Hematopoietic multipotent progenitor cell (in vitro differentiated cells): Measurements from ENCODE around the gene PMM2. TPM values are rescaled to one million over a fixed set of nuclear protein-coding genes. Genes with fewer than 3 reads are reported as not detected.

ENCODE experiments used
- DNase-seq, 3 donors: peaks; one replicate each; pipeline ENCODE4 v3.0.0-alpha.2; 2011 to 2015; ENCODE audit warnings: low read depth in 2 of 3, low spot score in 2 of 3
- total RNA-seq: library from RNA; depleted of rRNA; stranded (reverse); fragments of >200 nt; gene quantifications from one replicate; pipeline ENCODE4 v1.2.3, GENCODE V29; 2012

The PMM2 gene
- total RNA-seq, 1 donor: 8.9 TPM

DNA sequence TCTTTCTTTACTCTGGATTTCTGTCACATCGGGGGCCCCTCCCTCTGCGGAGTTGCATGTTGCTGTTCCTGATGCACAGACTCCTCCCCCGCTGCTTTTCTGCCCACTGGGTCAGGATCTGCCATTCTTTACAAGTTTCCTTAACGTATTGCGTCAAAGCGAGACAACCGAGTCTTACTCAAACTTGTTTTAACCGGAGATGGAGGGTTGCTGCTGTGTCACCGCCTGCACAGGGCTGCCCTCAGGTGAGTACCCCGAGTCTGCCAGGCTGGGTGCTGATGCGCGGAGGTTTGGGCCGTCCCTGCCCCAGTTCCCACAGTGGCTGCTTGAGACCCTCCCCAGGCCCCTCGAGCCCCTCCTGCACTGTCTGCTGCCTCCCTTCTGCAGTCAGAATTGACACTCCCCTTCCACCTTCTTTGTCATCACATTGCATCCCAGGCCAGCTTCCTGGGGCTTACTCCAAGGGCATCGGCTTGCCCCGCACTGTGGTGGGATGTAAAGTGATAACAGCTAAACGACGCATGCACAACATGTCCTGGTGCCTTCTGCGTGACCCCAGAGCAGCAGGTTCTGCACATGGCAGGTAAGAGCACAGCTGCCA is 51.9 kb downstream of the PMM2 start:
- no peak for DNase-seq

DNA sequence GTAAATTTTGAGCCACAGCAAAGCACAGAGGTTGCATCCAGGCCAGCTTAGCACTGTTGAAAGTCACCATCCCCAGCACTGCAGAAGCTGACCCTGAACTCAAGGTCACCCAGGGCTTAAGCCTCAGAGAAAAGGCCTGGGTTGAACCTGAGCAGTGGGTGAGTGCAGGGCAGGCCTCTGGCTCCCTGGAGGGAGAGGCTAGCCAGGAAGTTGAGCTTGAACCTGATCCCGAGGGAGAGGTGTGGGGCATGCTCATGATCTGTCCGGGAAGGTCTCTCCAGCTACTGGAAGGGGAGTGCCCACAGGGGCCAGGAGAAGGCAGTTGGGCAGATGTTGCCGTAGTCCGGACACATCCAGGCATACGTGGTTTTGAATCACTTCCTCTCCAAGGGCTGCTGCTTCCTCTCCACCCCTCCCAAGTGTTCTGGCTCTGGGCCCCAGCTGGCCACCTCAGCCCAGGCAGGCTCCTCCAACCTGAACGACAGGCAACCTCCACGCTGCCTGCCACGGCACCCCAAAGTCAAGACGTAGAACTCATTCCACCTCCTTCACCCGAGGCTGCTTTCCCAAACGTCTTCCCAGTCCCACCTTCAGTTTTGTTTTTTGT is 52.7 kb downstream of the PMM2 start:
- peak in 2 of 3 donors; percentile 75 to 82 for DNase-seq

DNA sequence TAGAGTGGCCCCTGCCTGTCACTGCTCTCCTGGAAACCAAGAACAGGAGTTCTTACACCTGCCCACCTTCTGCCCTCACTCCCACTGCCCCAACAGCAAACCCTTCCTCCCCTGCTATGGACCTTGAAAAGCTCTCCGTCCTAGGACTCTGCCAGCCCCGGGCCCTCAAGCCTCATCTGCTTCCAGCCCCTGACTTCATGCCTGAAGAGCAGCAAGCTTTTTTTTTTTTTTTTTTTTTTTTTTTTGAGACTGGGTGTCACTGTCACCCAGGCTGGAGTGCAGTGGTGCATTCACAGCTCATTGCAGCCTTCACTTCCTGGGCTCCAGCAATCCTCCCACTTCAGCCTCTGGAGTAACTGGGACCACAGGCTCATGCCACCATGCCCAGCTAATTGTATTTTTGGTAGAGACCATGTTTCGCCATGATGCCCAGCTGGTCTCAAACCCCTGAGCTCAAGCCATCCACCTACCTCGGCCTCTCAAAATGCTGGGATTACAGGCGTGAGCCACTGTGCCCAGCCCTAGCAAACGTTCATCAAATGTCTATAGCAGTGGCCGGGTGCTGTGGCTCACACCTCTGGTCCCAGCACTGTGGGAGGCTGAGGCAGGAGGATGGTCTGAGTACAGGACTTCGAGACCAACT is 54.2 kb downstream of the PMM2 start:
- no peak for DNase-seq

DNA sequence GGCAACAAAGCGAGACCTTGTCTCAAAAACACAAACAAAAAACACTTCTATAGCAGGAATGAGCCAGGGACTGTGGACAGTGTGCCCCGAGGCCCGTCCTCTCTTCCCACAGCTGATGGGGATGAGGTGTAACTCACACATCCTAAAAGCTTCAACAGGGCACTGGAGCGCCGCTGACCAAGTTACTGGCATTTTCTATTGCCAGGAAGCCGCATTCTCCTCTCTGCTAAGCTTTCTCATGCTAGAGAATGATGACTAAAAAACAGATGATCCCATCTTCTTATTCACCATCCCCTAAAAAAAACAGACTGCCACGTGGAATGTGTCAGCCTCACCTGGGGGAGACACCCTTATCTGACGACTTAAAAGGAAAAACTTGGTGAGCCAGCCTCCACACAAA is 54.9 kb downstream of the PMM2 start:
- no peak for DNase-seq

DNA sequence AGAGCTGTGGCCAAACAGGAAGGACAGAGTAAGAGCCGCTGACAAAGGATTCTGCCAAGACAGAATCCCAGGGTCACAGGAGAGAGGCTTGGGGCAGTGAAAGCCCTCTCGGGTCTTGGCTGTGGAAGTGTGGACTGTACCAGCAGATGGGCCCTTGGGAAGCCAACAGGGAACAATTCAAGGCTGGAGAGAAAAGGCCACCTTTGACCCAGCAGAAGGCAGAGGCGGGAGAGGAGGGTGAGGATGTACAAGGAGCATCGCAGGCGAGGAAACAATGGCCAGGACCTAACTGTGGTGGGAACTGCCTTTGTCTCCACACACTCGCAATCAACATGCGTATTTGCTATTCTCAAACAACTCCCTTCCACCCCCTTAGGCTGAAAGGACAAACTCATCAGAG is 55.5 kb downstream of the PMM2 start:
- no peak for DNase-seq

DNA sequence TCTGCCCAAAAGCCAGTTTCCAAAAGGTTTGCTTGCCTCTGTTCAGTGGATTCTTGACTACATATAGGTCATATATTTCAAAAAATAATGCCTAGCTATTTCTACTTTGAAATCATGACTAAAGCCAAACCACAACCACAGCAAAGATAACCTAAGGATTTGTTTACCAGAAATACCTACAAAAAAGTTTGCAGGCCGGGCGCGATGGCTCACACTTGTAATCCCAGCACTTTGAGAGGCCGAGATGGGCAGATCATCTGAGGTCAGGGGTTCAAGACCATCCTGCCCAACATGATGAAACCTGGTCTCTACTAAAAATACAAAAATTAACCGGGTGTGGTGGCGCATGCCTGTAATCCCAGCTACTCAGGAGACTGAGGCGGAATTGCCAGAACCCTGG is 56.0 kb downstream of the PMM2 start:
- DNase-seq: no peak

DNA sequence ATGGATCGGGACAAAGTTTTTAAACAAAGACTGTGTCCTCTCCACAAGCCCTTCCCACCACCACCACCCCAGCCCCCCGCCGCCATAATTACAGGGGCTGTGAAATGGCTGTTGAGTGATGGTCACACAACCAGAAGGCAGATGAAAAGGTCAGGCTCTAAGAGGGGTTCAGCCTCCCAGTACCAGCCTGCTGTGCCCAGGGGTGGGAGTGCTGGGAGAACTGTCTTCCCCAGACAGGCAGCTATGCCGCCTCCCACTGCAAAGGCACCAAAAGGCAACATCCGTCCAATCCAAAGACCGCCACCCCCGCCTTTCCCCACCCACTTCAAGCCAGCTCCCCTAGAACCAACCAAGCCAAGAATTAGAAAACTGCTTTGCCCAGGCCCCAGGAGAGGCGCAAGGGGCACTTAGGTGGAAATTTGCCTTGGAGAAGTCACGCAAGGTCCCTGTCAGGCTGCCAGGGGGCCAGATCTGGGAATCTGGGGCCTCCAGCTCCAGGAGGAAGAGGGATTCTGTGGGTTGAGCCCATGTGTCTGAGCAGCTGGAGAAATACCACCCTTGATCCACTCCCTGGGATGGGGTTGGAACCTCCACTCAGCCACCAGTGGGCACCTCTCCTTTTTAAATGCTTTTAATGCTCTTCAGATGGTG is 56.8 kb downstream of the PMM2 start:
- no peak for DNase-seq

DNA sequence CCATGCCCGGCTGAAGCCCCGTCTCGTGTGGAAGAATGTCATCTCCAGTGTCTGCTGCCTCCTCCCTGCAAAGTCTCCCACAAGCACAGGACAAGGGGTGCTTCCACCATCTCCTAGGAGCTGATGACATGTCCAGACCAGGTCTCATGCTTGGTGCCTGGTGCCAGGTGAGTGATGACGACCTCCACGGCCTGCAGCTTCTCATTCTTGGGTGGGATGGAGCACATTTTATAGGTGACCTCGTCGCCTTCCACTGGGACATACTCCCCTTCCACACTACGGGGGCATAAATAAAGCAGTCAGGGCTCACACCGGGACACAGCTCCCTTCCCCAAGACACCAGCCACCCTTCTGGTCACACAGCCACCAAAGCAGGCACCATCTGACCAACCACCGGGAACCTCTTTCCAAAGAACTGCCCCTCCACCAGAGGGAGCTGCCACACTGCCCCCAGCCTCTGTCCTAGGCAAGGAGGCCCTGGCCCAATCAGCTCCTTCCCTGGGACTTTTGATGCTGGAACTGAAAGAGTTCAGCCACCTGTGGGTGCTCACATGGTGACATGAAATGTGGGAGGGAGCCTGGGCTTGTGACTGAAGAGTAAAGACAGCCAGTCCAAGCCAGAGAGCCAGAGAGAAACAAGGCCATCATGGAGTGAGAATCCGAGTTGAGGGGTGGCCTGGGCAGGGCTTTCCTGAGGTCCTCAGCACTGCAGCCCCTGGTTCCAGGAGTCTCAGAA is 57.6 kb downstream of the PMM2 start:
- DNase-seq: no peak

DNA sequence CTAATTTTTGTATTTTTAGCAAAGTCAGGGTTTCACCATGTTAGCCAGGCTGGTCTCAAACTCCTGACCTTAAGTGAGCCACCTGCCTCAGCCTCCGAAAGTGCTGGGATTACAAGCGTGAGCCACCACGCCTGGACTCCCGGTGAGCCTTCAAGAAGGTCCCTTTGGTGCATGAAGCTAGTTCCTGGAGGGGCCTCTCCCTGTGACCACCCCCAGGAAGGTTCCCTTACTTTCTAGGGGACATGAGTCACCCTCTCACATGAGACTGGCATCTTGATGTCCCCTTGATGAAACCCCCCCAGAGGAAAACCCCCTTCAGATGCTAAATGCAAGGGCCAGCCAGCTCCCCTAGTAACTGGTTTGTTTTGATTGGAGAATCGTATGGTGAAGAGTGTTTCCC is 58.3 kb downstream of the PMM2 start:
- DNase-seq: no peak

DNA sequence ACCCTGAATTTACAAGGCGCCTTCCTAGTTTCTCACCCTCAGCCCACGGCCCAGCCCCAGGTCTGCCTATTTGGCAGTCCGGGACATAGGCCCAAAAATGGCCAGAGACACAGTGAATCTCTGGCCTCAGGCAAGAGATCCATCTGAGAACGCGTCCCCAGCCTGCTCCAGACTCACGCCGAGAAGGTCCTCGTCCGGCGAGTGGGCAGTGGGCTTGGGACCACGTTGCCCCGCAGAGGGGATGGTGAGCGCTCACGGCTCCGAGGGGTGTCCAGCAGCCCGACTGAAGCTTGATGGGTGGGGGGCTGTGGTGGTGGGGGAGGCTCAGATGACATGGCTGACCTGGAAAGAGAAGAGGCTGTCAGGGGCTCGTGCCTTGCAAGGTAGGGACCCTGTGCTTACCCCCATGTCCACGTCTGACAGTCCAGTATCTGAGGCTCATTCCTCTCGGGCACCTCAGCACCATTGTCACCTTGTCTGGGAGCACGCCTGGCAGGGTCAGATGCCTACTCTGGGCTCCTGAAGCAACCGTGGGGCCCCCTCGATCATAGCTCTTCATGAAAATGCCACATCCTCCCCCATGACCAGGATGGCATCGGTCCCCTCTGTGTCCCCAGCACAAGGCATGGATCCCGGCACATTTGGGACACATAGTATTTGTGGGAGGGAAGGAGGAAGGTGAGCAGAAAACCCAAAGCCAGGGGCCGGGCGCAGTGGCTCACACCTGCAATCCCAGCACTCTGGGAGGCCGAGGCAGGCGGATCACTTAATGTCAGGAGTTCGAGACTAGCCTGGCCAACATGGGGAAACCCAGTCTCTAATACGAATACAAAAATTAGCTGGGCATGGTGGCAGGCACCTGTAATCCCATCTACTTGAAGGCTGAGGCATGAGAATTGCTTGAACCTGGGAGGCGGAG is 61.6 kb downstream of the PMM2 start:
- DNase-seq: no peak

DNA sequence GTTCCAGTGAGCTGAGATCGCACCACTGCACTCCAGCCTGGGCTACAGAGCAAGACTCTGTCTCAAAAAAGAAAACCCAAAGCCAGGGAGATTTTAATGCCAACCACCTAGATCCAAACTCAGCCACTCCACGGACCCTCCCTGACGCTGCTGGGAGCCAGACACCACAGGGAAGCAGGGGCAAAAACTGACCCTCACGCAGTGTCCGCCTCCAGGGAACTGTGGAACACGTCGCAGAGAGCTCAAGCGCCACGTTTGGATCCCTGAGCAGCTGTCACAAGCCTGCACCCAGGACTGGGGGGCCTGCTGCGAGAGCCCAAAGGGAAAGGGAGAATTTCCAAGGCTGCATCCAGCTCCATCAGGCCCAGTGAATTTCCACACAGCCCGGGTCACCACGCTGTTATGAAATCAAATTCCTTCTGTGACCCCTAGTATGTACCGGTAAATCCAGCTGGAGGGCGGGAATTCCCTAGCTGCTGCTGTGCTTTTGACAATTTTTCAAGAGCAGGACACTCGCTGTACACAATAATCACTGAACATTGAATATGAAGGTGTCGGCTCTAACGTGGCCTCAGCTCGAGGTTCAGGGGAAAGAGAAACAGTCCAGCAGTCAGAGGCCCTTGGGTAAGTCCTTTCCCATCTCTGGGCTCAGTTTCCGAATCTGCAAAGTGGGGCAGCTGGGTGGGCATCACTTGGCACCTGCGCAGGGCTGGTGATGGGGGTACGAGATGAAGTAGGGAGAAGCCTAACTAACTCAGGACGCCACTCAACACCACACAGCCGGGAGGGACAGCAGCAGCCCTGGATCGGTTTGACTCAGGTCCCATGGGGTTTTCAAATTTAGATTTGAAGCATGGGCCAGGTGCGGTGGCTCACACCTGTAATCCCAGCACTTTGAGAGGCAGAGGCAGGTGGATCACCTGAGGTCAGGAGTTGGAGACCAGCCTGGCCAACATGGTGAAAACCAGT is 62.6 kb downstream of the PMM2 start:
- no peak for DNase-seq

DNA sequence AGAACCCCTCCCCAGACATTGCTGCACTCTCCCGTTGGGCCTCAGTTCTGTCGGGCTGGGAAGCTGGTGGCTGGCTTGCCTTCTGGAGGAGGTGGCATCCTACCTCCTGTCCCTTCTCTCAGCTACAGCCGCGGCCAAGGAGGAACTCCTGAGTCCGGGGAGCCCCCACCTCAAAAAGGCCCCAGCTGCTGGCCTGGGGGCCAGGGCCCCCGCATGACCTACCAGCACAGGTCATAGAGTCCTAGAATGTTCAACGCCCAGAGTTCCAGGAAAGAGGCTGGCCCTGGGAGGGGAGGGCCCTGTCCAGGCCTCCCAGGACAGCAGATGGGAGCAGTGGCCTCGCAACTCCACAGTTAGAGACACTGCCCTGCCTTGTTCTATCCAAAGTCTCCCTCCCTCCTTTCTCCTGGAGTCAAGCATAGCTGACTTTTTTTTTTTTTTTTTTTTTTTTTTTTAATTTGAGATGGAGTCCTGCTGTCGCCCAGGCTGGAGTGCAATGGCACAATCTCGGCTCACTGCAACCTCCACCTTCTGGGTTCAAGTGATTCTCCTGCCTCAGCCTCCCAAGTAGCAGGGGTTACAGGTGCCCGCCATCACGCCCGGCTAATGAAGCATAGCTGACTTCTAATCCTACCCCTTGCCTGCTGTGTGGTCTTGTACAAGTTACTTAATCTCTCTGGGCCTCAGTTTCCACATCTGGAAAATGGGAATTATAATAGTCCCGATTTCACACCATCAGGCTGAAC is 64.1 kb downstream of the PMM2 start:
- no peak for DNase-seq

DNA sequence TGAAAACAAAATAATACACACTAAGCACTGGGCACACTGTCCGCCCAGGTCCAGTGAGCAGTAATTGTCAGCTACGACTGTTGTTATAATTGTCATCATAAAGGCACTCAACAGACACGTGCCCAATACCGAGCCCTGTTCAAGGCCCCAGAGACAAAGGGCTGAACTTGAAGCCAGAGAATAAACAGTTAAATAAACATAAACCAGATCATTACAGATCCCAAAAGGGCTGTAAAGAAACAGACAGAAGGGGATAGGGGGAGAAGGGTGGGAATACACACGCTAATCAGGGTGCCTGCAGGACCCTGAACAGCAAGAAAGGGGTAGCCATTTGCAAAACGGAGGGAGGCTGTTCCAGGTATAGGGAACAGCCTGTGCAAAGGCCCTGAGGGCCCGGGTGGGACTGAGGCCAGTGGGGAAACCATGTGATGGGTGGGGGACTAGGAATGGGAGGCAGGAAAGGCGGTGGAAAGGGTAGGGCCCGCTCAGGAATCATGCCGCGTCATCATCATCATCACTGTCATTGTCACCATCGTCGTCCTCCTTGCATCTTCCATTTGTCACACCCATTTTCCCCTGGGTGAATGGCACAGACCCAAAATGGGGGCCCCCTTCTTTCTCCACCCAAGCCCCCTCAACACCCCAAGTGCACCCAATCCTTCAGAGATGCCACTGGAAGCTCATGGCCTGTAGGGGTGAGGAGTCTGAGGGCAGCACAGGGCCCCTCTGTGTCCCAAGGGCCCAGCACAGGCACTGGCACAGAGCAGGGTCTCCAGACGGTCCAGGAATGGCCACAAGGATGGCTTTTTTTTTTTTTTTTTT is 64.9 kb downstream of the PMM2 start:
- no peak for DNase-seq

DNA sequence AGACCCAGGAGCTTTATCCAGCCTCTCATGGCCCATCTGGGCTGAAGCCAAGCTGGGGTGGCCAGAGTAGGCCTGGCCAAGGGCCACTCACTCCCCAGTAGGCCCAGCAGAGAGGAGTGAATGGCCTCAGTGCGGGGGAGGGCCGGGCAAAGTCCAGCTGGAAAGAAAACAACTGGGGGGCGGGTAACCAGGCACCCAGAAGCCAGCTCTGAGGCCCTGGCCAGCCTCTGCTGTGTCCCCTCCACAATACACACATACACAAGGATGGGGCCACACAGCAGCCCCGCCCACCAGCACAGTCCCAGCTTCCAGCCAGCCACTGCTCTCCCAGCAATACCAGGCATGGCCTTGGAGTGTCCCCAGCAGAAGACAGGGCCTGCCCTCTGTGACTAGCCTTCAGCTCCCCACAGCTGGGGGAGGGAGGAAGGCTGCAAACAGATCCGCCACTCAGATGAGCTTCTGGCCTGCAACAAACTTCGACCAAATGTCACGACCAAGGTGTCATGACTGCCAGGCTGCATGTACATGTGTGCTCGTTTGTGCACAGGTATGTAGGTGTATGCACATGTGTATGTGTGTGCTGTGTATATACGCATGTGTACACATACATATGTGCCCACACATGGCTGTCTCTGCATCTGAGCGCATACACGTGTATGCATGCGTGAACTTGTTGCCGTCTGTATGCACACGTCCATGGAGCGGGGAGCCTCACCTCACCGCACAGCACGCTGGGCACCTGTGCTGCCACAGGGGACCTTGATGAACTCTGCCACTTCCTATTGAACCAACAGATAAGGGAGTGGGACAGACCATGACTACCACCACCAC is 66.2 kb downstream of the PMM2 start:
- no peak for DNase-seq

DNA sequence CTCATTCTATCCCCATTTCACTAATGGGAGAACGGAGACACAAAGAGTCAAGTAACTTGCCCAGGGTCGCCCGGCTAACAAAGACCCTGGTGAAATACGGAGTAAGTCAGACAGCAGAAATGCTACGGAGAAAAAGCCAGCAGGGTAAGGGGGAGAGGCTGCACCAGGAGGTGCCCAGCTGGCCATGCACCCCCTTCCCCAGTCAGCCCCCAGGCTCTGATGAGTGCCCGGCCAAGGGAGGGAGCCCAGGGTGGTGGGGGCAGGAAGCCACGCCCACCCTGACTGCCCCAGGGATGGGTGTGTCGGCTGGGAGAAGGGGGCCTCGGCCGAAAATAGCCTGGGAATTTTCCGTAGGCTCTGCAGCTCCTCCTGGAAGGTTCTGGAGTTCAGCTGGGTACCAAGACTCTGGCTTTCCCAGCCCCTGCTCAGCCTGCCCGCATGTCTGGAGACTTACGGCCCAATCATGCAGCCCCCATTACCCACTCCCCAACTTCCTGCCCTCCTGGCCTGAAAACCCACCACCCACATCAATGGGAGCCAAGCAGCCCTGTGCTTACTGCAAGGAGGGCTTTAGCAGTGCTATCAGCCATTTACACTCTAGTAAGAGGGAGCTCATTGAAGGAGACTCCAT is 67.0 kb downstream of the PMM2 start:
- DNase-seq: no peak
